ENCODE results near the gene CEP63.

The CEP63 gene

GRCh38 chr3:134610432-134611385 lies 124.9 kb downstream of the CEP63 start:
- no peak for DNase-seq

- no peak for DNase-seq
Observed at GRCh38 chr3:134611516-134611915, 125.7 kb downstream of the CEP63 start.

GRCh38 chr3:134613006-134613520 lies 127.2 kb downstream of the CEP63 start:
- no peak for DNase-seq

GRCh38 chr3:134614955-134615354 lies 129.1 kb downstream of the CEP63 start:
- no peak for DNase-seq

GRCh38 chr3:134615743-134616142 lies 129.9 kb downstream of the CEP63 start:
- no peak for DNase-seq

GRCh38 chr3:134617608-134618477 lies 132.0 kb downstream of the CEP63 start:
- no peak for DNase-seq

GRCh38 chr3:134618478-134619300 lies 132.8 kb downstream of the CEP63 start:
- no peak for DNase-seq

- no peak for DNase-seq
Observed at GRCh38 chr3:134619301-134619615, 133.4 kb downstream of the CEP63 start.

- no peak for DNase-seq
Observed at GRCh38 chr3:134619884-134620445, 134.1 kb downstream of the CEP63 start.

GRCh38 chr3:134620476-134621115 lies 134.7 kb downstream of the CEP63 start:
- DNase-seq = no peak

- no peak for DNase-seq
Observed at GRCh38 chr3:134621854-134622253, 136.0 kb downstream of the CEP63 start.

- DNase-seq = no peak
Observed at GRCh38 chr3:134622806-134623365, 137.0 kb downstream of the CEP63 start.

- no peak for DNase-seq
Observed at GRCh38 chr3:134623615-134624245, 137.9 kb downstream of the CEP63 start.
